DOHH2 (cell line): ENCODE data around the gene ATG10.

Experiments
- H3F3A ChIP-seq: fragments of 200-600 bp; sonication (generic), shearing (Covaris generic); 2 replicates; pipeline ENCODE4 v1.6.0; 2016; ENCODE audit warnings: antibody characterized with exemption, mild to moderate bottlenecking; ENCODE audit not compliant: control insufficient read depth, insufficient read depth
- H3K27ac ChIP-seq: fragments of 200-600 bp; sonication (generic); 2 replicates; pipeline ENCODE4 v1.5.1; 2014; ENCODE audit warnings: low read depth, mild to moderate bottlenecking, low read length, moderate library complexity
- H3K27me3 ChIP-seq: fragments of 200-600 bp; sonication (generic); 2 replicates; pipeline ENCODE4 v1.6.1; 2014; ENCODE audit warnings: mild to moderate bottlenecking, low read length, mixed read lengths; ENCODE audit not compliant: control insufficient read depth
- H3K36me3 ChIP-seq: fragments of 200-600 bp; sonication (generic); 2 replicates; pipeline ENCODE4 v1.6.1; 2014; ENCODE audit warnings: mild to moderate bottlenecking, low read length, moderate library complexity, mixed read lengths; ENCODE audit not compliant: control insufficient read depth
- H3K4me1 ChIP-seq: fragments of 200-600 bp; sonication (generic); 2 replicates; pipeline ENCODE4 v1.6.1; 2014; ENCODE audit warnings: mild to moderate bottlenecking, low read length, mixed read lengths; ENCODE audit not compliant: control insufficient read depth
- H3K4me2 ChIP-seq: fragments of 200-600 bp; sonication (generic); 2 replicates; pipeline ENCODE4 v1.6.0; 2014; ENCODE audit warnings: mild to moderate bottlenecking, low read length, moderate library complexity
- H3K4me3 ChIP-seq: fragments of 200-600 bp; sonication (generic); 2 replicates; pipeline ENCODE4 v1.5.1; 2014; ENCODE audit warnings: mild to moderate bottlenecking, low read length, mixed read lengths
- H3K79me2 ChIP-seq: fragments of 200-600 bp; sonication (generic); 2 replicates; pipeline ENCODE4 v1.6.1; 2014; ENCODE audit warnings: mild to moderate bottlenecking, low read length, mixed read lengths; ENCODE audit not compliant: control insufficient read depth
- H3K9me2 ChIP-seq: fragments of 200-600 bp; sonication (generic); replicated peaks from 2 replicates; pipeline ENCODE4 v1.6.1; 2014; ENCODE audit warnings: mild to moderate bottlenecking, low read length, mixed read lengths; ENCODE audit not compliant: control insufficient read depth
- H3K9me3 ChIP-seq: fragments of 200-600 bp; sonication (generic); 2 replicates; pipeline ENCODE4 v1.6.1; 2014; ENCODE audit warnings: antibody characterized with exemption, low read length, mixed read lengths; ENCODE audit not compliant: control insufficient read depth, insufficient read depth
- H4K20me1 ChIP-seq: fragments of 200-600 bp; sonication (generic); 2 replicates; pipeline ENCODE4 v1.6.0; 2014; ENCODE audit warnings: low read depth, mild to moderate bottlenecking, antibody characterized with exemption, low read length, moderate library complexity; ENCODE audit not compliant: control insufficient read depth, insufficient read depth
- CTCF ChIP-seq: fragments of 200-600 bp; sonication (generic); IDR thresholded peaks from one replicate; pipeline ENCODE4 v1.5.1; 2014; ENCODE audit warnings: antibody characterized with exemption, mild to moderate bottlenecking, low read depth, low read length; ENCODE audit not compliant: poor library complexity, severe bottlenecking
- EZH2phosphoT487 ChIP-seq: fragments of 200-600 bp; sonication (generic); IDR thresholded peaks from 2 replicates; pipeline ENCODE4 v1.6.1; 2017; ENCODE audit warnings: borderline replicate concordance, mild to moderate bottlenecking, antibody characterized with exemption, low read length, moderate library complexity, mixed read lengths

Gene ATG10

GRCh38 chr5:82018462-82018861 lies 46.6 kb downstream of the ATG10 start:
- H3K27ac ChIP-seq, result no peak overlapping the region
- H3K79me2 ChIP-seq, result no peaks in the 10 kb centered on the region
- H3K27me3 ChIP-seq, result no peaks in the 10 kb centered on the region
- H3K4me2 ChIP-seq, result no peak overlapping the region
- H3K36me3 ChIP-seq, result no peaks in the 10 kb centered on the region
- H3K9me2 ChIP-seq, result no peaks in the 10 kb centered on the region
- no peaks in the 10 kb centered on the region for H3K4me1 ChIP-seq
- H3K4me3 ChIP-seq, result no peak overlapping the region
- H3K9me3 ChIP-seq, result peaks cover 4% of the 10 kb centered on the region; the same call in 1 of the 2 replicates
- no peaks in the 10 kb centered on the region for H3F3A ChIP-seq
- no peaks in the 10 kb centered on the region for H4K20me1 ChIP-seq
- no peak for TF ChIP-seq CTCF
- TF ChIP-seq EZH2phosphoT487, result no peak

- TF ChIP-seq EZH2phosphoT487, result no peak
- TF ChIP-seq CTCF, result no peak
- H3K4me2 ChIP-seq, result no peak overlapping the region
Measured at GRCh38 chr5:82019342-82020138, 47.7 kb downstream of the ATG10 start.

GRCh38 chr5:82022499-82022898 lies 50.7 kb downstream of the ATG10 start:
- no peaks in the 10 kb centered on the region for H3K27me3 ChIP-seq
- H3K9me2 ChIP-seq, result no peaks in the 10 kb centered on the region
- no peak overlapping the region for H3K4me2 ChIP-seq
- TF ChIP-seq EZH2phosphoT487, result no peak
- TF ChIP-seq CTCF, result no peak
- H4K20me1 ChIP-seq, result no peaks in the 10 kb centered on the region
- no peaks in the 10 kb centered on the region for H3K79me2 ChIP-seq
- no peaks in the 10 kb centered on the region for H3K9me3 ChIP-seq
- no peaks in the 10 kb centered on the region for H3K4me1 ChIP-seq
- no peak overlapping the region for H3K27ac ChIP-seq
- no peak overlapping the region for H3K4me3 ChIP-seq
- no peaks in the 10 kb centered on the region for H3F3A ChIP-seq
- no peaks in the 10 kb centered on the region for H3K36me3 ChIP-seq

More at GRCh38 chr5:82019342-82020138, 47.7 kb downstream of the ATG10 start:
- no peaks in the 10 kb centered on the region for H3F3A ChIP-seq
- no peaks in the 10 kb centered on the region for H3K79me2 ChIP-seq
- no peaks in the 10 kb centered on the region for H3K36me3 ChIP-seq
- no peaks in the 10 kb centered on the region for H3K27me3 ChIP-seq
- peaks cover 4% of the 10 kb centered on the region; the same call in 1 of the 2 replicates for H3K9me3 ChIP-seq
- H4K20me1 ChIP-seq, result no peaks in the 10 kb centered on the region
- H3K9me2 ChIP-seq, result no peaks in the 10 kb centered on the region
- no peaks in the 10 kb centered on the region for H3K4me1 ChIP-seq
- H3K27ac ChIP-seq, result no peak overlapping the region
- no peak overlapping the region for H3K4me3 ChIP-seq
